HG03457 (cell line): Measurements from ENCODE around the gene SNRPD3.
A peak's percentile ranks its signal among the peaks of the same experiment; 100 is the strongest.

Source experiments
- ATAC-seq: cut with Tn5 transposase; IDR thresholded peaks from one replicate; pipeline ENCODE4 v1.9.1; 2021; ENCODE audit warnings: moderate number of reproducible peaks; ENCODE audit not compliant: unreplicated experiment

The SNRPD3 gene

GRCh38 chr22:24555165-24556039 is at the start of gene SNRPD3:
Gene SNRPD3 (plus strand): TSS chr22:24555999. CDS start chr22:24557675, 1,676 bp downstream.
- peak; percentile 56 for ATAC-seq

DNA sequence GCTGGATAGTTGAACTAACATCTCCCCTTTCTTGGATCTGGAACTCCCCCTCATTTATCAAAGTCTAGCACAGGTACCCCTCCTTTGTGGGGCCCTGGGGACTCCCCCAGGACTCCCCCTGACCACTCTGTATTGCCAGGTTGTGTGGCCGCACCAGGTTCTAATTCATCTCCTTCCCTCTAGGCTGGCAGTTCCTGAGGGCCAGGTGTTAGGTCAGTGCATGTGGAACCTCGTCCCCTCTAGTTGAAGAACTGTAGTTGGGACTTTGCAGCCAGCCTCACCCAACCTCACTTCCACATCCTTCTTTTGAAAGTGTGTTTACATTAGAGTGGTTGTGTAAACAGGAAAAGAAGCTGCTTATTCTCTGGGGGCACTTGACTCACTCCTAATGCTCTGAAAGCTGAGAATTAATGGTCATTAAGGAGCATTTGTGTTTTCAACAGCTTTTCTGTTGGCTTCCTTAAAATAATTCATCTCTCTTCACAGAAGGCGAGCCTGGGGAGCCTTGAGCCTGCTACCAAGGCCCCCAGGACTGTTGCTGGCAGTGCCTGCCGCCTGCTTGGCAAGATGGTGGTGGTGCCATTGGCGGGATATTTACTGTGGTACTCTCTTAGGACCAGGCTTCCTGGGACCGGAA is 48.9 kb upstream of the SNRPD3 start:
- no peak for ATAC-seq

DNA sequence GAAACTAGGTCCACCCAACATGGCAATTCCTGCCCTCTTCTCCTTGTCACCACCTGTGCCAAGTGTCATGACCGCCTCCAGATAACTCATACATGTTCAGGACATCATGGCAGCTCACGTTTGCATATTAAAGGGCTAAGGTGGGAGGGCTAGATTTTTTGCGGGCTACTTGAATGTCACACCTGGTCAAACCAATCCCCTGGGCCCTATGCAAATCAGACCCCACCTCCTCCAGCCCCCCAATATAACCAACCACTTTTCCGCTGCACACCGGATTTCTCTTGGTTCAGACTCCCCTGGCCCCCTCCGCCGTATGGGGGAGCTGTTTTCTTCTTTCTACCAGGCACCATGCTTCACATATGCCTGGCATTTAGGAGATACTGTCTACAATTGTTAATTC is 48.1 kb upstream of the SNRPD3 start:
- ATAC-seq: no peak

DNA sequence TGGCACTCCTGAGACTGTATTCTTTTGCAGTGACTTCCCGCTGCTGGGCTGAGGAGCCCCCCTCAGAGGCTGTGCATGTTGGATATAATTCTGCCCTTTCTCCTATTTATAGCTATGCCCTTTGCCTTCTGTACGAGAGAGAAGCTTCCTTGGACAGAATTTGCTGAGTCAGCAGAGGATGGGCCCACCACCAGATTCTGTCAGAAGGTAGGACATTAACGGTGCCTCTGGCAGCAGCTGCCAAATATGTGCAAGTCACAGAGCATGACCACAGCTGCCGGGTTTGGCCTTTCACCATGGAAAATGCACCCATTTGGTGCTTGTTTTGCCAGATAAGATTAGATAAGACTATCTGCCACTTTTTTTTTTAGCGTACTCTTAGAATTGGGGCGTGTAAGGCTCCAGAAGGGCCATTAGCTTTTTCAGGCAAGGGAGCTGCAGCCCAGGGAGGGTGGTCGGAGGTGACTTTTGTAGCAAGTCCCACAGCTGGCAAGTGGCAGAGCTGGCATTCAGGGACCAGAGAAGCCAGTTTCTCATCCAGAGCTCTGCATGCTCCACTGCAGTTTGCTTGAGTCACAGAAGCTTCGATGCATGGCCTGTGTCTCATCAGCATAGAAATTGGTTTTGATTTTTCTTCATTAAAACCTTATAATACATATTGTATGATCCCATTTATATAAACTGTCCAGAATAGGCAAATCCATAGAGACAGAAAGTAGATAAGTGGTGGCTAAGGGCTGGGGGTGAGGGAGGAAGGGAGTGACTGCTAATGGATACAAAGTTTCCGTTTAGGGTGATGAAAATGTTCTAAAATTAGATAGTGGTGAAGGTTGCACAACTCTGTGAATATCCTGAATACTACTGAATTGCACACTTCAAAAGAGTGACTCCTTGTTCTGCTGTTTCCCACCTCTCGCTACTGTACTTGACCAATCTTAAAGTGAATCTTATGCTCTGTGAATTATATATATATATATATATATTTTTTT is 44.9 kb upstream of the SNRPD3 start:
- ATAC-seq: no peak

DNA sequence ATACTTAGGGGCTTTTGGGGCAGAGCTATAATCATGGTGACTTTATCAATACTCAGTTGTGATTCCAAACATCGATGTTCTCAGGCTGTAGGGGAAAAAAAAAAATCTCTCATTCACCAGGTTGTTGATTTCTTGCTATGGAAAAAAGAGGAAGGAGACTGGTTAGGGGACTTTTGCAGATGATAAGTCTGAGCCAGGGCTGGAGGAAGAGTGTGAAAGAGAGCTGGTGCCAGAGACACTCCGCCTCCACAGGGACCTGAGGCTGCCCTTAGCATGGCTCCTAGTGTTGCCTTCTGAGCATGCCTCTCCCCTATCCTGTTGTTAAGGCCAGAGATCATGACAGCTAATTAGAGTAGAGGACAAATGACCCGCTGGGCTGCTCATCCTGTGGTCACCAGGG is 43.8 kb upstream of the SNRPD3 start:
- no peak for ATAC-seq

GRCh38 chr22:24513378-24514240 is 42.2 kb upstream of the SNRPD3 start:
- no peak for ATAC-seq

- ATAC-seq: no peak
Observed at GRCh38 chr22:24514241-24515026, 41.4 kb upstream of the SNRPD3 start.

DNA sequence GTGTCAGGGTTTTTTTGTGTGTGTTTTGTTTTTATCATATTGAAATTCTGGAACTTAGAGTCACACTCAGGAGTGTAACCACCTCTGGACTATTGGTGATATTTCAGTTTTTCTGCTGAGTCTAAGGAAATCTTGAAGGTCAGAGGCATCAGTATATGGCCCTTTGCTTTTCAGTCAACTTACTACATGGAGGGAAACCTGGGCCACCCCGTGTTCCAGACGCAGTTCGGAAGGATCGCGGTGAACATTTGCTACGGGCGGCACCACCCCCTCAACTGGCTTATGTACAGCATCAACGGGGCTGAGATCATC is 40.8 kb upstream of the SNRPD3 start:
- no peak for ATAC-seq

- no peak for ATAC-seq
Observed at GRCh38 chr22:24516301-24516737, 39.5 kb upstream of the SNRPD3 start.

GRCh38 chr22:24517446-24517845 is 38.4 kb upstream of the SNRPD3 start:
- ATAC-seq: no peak

DNA sequence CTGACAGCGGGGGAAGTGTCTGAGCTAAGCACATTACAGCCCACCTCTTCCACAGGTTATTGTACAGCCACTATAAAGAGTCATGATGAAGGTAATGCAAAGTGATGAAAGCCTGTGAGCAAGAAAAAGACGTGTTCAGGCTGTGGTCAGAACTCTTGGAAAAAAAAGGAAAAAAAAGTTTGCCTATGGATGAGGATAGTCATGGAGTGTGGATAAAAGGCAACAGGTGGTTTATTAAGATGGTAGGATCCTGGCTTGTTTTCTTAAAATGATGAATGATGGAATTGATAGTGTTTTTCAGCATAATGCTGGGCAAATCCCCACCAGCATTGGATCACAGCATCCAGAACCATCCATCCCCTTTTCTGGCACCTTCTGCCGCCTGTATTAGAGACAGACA is 37.6 kb upstream of the SNRPD3 start:
- ATAC-seq: no peak

GRCh38 chr22:24518771-24519485 is 36.9 kb upstream of the SNRPD3 start:
- no peak for ATAC-seq

GRCh38 chr22:24519496-24519895 is 36.3 kb upstream of the SNRPD3 start:
- ATAC-seq: no peak

GRCh38 chr22:24521791-24522245 is 34.0 kb upstream of the SNRPD3 start:
- no peak for ATAC-seq

- ATAC-seq: no peak
Observed at GRCh38 chr22:24523873-24524272, 31.9 kb upstream of the SNRPD3 start.

DNA sequence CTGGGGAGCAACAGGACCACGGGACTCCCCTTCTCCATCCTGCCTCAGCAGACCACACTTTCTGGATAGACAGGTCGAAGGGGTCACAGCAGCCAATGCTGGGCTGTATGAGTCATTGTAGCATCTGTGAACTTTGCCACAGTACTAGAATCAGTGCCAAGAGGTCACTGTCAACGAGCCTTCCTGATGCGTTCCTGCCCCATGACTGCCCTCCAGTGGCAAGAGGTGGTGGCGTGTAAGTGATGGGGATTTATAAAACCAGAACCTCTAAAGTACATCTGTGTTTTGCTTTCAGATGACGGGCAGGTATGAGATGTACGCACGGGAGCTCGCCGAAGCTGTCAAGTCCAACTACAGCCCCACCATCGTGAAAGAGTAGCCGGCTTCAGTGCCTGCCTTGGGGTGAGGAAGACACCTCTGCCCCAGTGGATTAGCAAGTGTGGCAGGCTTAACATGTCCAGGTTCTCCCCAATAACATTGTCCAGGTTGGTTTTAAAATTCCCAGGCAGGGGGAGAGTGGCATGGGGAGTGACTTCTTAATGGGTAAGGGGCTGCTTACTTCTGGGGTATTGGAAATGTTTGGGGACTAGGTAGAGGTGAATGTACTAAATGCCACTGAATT is 30.3 kb upstream of the SNRPD3 start:
- peak; percentile 62 for ATAC-seq

DNA sequence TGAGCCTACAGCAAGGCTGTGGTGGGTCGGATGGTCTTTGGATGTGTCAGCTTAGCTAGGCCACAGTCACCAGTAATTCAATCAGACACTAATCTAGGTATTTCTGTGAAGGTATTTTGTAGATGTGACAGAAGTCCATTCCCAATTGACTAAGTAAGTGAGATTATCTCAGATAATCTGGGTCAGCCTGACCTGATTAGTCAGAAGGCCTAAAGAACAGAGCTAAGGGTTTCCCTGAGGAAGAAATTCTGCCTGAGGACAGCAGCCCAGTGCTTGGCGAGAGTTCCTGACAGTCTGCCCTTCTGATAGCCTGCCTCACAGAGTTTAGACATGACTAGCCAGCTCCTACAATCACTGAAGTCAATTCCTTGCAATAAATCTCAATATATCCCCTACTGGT is 29.6 kb upstream of the SNRPD3 start:
- no peak for ATAC-seq

DNA sequence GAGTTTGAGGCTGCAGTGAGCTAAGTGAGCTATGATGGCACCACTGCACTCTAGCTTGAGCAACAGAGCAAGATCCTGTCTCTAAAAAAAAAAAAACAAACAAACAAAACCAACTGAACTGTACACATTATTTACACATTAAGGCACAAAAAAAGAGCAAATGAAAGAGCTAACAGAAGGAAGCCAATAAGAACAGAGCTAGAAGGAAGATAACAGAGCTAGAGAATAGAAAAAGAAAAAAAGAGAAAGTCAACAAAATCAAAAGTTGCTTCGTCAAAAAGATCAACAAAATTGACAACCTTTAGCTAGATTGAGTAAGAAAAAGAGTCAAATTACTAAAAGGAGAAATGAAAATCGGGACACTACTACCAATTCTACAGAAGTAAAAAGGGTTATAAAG is 25.9 kb upstream of the SNRPD3 start:
- ATAC-seq: no peak
